Brain microvascular endothelial cell (primary cell): ENCODE data around the gene EDAR.

Experiments used
- DNase-seq: peaks from one replicate; pipeline ENCODE4 v3.0.0-alpha.2; 2020
- H3K27ac ChIP-seq: fragments of 250-450 bp; sonication (Bioruptor Pico); 2 replicates; pipeline ENCODE4 v1.5.1; 2020; ENCODE audit warnings: mild to moderate bottlenecking, moderate library complexity
- H3K27me3 ChIP-seq: fragments of 250-450 bp; sonication (Bioruptor Pico); replicated peaks from 2 replicates; pipeline ENCODE4 v1.5.1; 2020; ENCODE audit warnings: mild to moderate bottlenecking
- H3K36me3 ChIP-seq: fragments of 250-450 bp; sonication (Bioruptor Pico); replicated peaks from 2 replicates; pipeline ENCODE4 v1.5.1; 2020; ENCODE audit warnings: mild to moderate bottlenecking
- H3K4me3 ChIP-seq: 2 replicates; pipeline ENCODE4 v1.5.1; 2011; ENCODE audit warnings: low read depth, mild to moderate bottlenecking, control low read depth, low read length, moderate library complexity
- CTCF ChIP-seq: IDR thresholded peaks from 2 replicates; pipeline ENCODE4 v1.5.1; 2011; ENCODE audit warnings: low read depth, mild to moderate bottlenecking, moderate library complexity, low read length, control low read depth, inconsistent platforms; ENCODE audit errors: missing control alignments
- in situ Hi-C: cut with HindIII; loops from 2 replicates; pipeline ENCODE4 v1.10.0; 2017; ENCODE audit warnings: low sequenced_read_pairs, low pct_ligation_motif_present

Gene EDAR

DNA sequence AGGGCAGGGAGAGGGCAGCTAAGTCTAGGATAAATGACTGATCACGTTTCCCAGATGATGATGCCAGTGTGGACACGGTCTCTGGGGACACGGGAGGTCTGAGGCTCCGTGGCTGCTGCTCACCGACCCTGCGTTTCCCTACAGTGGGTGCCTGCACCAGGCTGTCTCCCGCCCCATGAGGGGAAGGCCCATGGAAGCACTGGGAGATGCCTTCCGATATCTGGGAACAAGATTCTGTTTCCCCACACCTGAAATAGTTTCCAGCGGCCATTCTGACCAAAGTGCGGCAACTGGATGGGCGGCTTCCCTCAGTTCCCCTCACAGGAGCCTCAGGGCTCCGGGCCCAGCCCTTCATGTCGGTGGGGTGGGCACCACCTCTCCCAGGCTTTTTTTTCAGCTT is 83.1 kb downstream of the EDAR start:
- H3K27ac ChIP-seq = no peak overlapping the region
- no peak overlapping the region for H3K4me3 ChIP-seq
- DNase-seq = no peak
- in situ Hi-C loops = no loop called here
- no peaks in the 10 kb centered on the region for H3K27me3 ChIP-seq
- no peaks in the 10 kb centered on the region for H3K36me3 ChIP-seq
- TF ChIP-seq CTCF = no peak

DNA sequence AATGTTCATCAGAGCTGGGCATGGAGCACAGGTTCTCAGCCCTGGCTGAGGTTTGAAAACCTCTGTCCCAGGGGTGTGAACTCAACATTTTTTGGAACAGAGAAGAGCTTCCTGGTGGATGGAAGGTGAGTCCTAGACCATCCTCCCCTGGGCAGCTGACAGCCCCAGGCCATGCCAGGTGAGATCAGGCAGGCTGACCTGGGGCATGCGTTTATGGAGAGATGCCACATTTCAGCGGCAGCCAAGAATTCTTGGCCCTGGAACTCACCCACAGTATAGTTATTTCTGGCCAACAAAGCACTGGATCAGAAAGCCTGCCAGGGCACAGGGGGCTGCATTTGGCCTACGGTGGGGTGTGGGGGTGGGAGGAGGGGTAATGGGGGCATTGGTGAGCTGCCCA is 83.8 kb downstream of the EDAR start:
- Histone ChIP-seq H3K36me3 (no peaks in the 10 kb centered on the region), H3K27me3 (no peaks in the 10 kb centered on the region), H3K27ac (no peak overlapping the region), H3K4me3 (no peak overlapping the region)
- TF ChIP-seq CTCF = no peak
- no peak for DNase-seq
- in situ Hi-C loops = no loop called here

DNA sequence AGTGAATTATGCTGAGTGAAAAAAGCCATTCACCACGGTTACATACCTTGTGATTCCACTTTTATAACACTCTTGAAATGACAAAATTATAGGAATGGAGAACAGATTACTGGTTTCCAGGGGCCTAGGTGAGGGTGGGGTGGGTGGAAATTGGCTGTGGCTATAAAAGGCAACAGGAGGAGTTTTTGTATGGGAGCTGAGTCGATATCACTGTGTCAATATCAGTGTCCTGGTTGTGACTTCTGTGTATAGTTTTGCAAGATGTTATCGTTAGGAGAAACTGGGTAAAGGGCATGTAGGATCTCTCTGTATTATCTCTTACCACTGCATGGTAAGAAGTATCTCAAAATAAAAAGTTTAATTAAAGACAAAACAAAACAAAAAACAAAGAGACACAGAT is 84.3 kb downstream of the EDAR start:
- DNase-seq = no peak
- in situ Hi-C loops = no loop called here
- no peak for TF ChIP-seq CTCF
- Histone ChIP-seq H3K27me3 (no peaks in the 10 kb centered on the region), H3K27ac (no peak overlapping the region), H3K36me3 (no peaks in the 10 kb centered on the region), H3K4me3 (no peak overlapping the region)

- DNase-seq = no peak
- Histone ChIP-seq H3K27ac (no peak overlapping the region), H3K27me3 (no peaks in the 10 kb centered on the region), H3K4me3 (no peak overlapping the region), H3K36me3 (no peaks in the 10 kb centered on the region)
- no peak for TF ChIP-seq CTCF
- in situ Hi-C loops = no loop called here
Measured at GRCh38 chr2:108898315-108899082, 90.5 kb downstream of the EDAR start.

- in situ Hi-C loops = no loop called here
- H3K27me3 ChIP-seq = no peaks in the 10 kb centered on the region
- no peak overlapping the region for H3K4me3 ChIP-seq
- no peak for DNase-seq
- TF ChIP-seq CTCF = no peak
- H3K27ac ChIP-seq = no peak overlapping the region
- no peaks in the 10 kb centered on the region for H3K36me3 ChIP-seq
Measured at GRCh38 chr2:108896741-108897140, 92.3 kb downstream of the EDAR start.

GRCh38 chr2:108895188-108895587 is 93.8 kb downstream of the EDAR start:
- Histone ChIP-seq H3K4me3 (no peak overlapping the region), H3K27me3 (no peaks in the 10 kb centered on the region), H3K36me3 (no peaks in the 10 kb centered on the region), H3K27ac (no peak overlapping the region)
- no peak for TF ChIP-seq CTCF
- no peak for DNase-seq
- in situ Hi-C loops = no loop called here
